NCI-H226 (cell line): Measurements from ENCODE around the gene YTHDF1.

Experiments
- DNase-seq: peaks from one replicate; pipeline ENCODE4 v3.0.0-alpha.2; 2015

Gene YTHDF1

DNA sequence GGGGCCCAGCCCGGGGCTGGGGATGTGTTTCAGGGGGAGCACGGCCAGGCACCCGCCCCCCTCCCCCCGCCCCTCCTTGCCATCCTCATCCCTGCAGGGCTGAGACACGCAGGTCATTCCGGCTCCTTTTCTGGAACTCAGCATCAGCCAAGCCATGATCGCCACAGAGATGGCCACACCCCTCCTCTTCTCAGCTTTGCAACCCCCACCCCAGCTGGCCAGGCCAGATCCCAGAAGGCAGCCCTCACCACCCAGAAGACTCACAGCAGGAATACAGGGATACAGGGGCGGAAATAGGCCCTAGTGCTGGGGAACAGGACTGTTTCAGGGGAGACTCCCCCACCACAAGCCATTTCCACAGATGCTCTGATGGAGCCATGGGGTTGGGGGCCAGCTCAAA, 33.5 kb downstream of the YTHDF1 start:
- no peak for DNase-seq

DNA sequence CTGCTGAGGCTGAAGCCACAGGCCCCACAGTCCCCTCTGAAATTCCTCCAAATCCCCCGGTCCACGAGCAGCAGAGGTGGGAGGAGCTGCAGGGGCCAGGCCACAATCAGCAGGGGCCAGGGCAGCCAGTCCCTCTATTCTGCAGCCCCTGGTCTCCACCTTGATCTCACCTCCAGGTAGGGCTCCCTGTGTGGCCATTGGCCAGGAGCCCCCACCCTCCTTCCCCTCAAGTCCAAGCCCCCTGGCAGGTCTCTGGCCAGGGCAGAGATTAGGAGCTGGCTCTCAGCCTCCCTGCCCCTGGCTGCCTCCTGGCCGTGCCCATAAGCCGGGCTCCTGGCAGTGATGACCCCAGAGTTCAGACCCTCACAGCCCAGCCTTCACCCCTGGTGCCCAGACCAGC, 34.7 kb downstream of the YTHDF1 start:
- DNase-seq = no peak

DNA sequence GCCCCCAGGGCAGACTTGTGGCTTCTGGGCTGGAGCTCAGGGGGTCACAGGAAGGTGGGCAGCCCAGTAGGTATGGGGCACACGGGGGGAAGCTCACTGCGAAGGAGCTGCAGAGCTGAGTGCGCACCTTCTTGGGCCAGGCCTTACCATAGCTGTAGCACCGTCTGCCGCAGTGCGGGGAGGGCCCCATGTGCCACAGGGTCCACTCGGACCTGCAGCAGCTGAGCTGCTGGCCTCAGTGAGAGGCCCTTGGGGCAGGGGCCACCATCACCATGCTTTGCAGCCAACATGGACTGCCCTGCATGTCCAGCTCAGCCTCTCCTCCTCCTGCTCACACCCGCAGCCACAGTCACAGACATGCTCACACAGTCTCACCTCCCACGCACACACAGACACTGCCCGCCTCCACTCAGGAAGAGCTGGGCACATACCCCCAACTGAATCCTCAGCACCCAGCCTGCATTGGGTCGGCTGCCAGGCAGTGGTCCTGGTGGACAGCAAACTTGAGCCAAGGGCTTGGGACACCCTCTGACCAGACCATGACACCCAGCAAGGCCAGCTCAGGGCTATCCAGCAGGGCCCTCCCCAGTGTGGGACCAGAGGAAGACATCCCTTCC, 35.3 kb downstream of the YTHDF1 start:
- no peak for DNase-seq

DNA sequence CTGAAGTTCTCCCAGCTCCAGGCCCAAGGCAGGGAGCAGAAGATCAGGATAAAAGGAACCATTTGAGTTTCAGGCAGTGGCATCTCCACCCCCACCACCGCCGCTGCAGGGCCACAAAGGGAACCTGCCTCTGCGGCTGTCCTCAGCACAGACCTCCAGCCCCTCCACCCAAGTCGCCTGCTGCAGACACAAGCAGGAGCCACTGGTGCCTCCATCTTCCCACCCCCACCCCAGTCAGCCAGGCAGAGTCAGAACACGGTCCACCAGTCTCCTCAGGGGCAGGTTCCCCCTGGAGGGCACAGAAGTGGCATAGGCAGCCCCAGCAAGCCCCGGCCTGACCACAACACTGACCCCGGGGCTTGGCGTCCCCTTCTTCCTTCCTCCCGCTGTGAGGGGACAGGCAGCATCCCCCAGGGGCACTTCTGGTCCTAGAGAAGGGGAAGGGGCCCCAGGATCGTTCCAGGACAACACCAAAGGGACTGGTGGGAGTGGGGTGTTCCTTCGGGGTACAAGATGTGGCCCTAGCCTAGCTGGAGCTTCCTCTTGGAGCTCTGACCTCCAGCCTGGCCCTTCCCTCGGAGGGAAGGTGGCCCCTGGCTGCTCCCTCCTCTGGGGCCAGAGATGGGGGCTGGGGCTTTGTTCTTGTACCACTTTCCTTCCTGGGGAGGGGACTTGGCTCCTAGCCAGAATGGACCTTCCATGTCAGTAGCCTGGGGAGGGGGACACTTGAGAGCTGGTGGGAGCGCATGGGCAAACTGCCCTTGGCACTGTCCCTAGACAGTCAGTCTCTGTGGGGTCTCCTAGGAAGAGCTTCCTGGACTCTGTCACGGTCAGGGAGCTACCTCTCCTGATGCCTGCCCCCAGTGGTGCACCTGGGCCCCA, 36.0 kb downstream of the YTHDF1 start:
- DNase-seq = no peak

DNA sequence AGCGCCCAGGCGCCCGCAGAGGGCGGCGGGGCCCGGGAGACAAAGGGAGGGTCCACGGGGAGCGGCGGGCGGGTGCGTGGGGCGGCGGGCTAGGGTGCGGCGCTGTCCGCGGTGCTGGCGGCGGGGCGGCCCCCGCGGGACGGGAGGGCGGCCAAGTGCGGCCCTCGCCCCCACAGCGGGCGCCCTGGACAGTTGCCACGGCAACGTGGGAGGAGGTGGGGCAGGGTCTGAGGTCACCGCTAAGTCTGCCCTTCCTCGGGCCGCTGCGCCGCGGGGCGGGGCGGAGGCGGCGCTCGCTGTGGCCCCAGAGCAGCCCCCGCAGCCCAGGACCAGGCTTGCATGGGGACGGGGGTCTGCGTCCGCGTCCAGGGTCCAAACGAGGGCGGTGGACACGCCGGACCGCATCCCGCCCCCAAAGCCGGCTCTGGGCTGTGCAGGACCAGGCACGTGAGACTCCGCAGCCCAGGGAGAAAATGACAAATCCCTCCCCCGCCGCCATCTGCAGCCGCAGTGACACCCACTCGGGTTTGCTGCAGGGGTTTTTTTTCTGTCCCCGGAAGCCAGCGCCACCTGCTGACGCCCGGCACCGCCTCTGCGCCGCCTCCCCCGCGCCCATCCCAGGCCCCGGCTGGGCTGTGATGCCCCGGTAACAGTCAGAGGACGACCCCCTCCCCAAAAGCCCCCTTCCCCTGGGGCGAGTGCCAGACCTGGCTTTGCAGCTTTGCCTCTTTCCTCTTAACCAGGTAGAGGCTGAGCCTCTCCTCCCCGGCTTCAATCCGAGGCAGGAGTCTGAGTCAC, 36.8 kb downstream of the YTHDF1 start:
- DNase-seq = no peak

DNA sequence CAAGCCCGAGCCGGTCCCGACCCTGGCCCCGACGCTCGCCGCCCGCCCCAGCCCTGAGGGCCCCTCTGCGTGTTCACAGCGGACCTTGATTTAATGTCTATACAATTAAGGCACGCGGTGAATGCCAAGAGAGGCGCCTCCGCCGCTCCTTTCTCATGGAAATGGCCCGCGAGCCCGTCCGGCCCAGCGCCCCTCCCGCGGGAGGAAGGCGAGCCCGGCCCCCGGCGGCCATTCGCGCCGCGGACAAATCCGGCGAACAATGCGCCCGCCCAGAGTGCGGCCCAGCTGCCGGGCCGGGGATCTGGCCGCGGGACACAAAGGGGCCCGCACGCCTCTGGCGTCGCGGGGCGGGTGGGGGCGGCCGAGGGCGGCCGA, 37.5 kb downstream of the YTHDF1 start:
- no peak for DNase-seq

DNA sequence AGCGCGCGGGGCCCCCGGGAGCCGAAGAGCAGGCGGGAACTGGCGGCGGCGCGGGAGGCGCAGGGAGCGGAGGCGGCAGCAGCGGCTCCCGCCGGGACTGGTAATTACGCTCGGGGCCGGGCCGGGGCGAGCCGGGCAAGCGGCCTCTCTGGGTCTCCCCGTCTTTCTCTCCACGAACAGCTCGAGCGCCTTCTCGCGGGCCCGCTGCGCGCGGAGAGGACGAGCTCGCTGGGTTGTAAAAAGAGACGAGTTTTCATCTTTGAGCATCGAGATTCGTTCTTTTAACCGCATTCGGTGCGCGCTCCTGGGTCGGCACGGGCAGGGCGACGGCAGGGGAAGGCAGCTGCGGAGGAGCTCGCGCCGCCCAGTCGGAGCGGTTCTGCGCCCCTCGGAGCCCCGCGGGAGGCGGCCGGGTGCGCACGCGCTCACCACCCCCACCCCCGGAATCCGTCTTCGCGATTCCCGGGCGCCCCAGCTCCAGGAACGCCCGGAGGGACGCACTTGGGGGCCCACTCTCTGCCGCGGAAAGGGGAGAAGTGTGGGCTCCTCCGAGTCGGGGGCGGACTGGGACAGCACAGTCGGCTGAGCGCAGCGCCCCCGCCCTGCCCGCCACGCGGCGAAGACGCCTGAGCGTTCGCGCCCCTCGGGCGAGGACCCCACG, 38.0 kb downstream of the YTHDF1 start:
- no peak for DNase-seq

DNA sequence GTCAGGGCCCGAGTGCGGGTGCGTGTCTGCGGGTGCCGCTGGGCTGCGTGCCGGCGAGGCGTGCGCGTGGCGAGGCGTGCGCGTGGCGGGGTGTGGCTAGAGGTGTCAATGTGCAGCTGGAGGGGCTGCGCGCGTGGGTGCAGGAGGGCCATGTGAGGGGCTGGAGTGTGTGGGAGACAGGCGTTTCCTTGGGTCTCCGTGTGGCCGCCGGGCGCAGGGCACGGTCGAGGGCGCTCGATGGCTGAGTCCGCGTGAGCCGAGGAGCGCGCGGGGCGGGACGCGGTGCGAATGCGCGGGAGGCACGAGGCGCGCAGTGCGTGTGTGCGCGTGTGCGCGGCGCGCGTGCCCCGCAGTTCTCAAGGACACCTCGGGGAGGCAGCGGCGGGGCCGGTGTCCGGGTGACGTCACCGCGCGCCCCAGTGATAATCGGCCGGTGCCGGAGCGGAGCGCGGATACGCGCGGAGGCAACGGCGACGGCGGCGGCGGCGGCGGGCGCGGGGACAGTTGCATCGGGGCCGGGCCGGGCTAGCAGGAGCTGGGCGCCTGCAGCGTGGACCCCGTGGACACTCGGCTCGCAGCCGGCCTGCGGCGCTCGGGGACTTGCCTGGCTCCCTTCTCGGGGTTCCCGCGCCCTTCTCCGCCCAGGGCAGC, 38.7 kb downstream of the YTHDF1 start:
- no peak for DNase-seq

DNA sequence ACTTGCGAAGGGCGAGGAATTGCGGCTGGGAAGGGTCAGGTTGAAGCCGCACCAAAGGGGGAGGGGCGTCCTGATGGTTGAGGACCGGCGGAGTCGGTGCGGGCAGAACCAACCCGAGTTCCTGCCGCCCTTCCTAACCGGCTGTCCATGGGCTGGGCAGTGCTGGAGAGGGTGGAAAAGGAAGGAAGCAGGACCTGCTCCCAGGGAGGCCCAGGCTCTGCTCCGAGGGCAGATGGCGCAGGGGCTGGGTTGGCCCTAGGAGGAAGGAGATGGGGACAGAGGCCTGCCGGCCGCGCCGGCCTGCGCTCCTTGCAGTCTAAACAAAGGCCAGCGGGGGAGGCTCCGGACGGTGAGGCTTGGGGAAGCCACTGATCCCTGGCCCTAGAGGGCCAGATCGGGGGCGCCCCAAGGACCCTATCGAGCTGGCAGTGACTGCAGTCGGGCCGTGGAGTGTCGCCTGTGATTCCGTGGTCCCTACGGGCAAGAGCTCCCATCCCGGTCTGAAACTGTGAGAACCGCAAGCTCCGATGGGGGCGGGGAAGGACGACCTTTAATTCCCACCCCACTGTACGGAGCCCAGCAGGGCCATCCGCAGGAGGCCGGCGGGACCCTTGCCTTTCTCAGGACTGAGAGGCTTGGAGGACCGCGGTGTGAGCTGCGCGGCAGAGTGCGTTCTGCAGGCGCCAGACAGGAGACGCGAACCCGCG, 39.4 kb downstream of the YTHDF1 start:
- DNase-seq = no peak

DNA sequence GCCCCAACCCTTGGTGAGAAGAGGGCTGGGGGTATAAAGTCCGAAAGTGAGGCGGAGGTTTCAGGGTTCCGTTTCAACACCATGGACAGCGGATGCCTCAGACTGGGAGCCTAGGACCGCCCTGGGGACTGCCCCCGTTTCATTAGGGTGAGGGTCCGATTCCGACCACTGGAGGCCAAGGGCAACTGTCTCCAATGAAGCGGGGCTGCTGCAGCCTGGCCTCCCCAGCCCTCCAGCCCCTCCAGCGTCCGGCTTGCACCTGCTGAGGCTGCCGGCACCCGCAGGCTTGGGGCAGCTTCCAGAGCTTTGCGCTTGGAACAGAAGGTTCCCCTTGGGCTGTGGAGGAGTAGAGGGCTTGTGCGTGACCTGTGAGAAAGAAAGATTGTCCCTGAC, 39.9 kb downstream of the YTHDF1 start:
- DNase-seq = no peak

DNA sequence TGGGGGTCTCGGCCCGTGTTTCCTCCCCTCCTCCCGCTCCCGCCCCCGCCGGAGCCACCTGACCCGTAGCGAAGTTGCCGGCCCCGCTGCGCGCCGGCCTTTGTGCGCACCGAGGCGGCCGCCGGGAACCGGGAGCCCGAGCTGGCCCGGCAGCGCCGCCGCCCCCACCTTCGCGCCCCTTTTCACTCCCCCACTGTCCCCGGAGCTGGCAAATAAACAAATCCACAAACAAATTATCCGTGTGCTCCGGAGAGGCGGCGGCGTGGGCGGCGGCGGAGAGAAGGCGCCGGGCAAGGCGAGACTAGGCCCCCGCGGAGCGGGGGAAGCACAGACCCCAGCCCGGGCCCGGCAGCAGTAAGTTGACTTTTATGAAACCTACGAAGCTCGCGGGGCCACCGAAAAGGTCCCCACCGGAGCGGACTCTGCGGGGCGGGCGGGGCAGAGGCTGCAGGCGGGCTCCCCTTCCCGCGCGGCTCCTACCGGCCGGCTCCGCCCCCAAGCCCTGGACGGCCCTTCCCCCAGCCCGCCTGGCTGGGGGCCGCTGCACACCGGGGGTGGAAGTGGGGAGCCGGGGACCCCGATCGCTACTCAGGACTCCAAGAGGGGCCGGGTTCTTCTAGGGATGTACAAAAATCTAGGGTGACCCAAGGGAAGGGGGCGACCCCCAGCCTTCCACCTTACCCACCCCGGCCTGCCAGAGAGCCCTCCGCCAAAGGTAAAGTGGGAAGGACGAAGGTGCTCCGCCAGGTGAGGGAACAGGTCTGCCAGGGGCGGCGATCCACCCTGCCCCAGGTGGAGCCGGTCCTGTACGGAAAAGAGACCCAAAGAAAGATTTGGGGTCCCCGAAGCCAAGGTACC, 40.7 kb downstream of the YTHDF1 start:
- no peak for DNase-seq

DNA sequence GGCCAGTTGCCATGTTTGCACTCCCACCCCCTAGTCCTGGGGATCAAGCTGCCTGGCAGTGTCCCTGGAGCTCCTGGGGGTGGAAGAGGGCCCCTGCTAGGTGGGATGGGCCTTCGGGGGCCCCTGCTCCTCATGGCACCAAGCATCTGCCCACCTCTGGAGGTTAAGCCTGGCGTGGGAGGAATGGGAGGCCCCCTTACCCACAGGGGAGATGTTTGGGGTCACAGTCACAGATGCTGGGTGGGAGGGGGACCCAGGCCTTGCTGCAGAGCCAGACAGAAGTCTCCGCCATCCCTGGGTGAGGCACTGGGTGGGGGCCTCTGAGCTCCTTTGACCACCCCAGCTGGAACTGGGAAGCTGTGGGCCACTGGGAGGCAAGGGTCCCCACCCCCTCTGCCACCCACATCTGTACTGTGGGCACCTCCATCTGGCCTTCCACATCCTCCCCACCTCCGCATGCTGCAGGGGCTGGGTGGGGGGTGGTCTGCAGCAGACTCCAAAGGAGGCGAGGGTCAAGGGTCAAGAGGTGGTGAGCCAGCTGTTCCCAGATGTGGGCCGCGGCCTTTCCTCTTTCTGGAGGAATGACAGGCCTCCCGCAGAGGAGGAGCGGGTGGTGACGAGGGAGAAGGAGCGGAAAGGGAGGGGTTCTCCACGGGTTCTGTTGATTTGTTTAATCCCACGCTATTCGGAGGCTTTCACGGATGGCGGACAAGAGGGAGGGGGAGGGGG, 41.5 kb downstream of the YTHDF1 start:
- DNase-seq = no peak

DNA sequence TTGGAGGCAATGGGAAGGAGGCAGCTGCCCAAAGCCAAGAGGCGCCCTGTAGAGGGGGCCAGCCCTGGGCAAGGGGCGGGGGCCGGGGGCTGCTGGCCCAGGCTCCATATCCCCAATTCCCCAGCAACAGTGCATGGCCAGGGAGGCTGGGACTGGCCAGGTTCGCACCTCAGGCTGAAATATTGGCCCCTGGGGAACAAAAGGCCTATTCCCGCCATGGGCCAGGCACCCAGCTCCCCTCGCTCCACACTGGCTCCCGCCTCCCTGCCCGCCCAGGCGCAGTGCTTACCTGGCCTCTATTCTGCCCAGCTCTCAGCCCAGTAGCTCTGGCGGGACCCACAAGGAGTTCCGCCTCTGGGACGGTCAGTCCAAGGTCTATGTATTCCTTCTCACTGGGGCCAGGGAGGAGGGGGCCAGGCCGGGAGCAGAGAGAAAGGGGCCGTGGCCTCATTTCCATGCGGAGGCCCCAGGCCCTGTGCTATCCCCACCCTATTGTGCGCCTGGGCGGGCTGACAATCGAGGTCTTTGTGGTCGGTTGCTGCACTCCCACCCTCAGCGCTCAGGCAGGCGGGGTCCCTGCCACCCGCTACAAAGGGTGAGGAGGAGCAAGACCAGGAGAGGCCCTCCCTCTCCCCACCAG, 42.3 kb downstream of the YTHDF1 start:
- DNase-seq = no peak

DNA sequence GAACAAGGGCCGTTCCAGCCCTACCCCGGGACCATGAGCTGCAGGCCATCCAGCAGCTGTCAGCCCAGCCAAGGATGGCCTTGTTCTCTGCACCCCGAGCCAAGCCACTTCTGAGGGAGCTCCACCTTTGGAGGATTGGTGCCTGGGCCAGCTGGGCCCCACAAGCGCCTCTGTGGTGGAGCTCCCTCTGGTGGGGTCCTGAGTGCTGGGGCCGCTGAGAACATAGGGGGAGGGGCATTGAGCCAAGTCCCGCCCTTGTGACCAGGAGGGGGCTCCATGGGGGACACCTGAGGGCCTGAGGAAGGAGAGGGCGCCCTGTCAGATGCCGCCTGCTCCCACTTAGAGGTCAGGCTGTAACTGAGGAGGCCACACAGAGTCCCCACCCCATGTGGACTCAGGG, 43.2 kb downstream of the YTHDF1 start:
- DNase-seq = no peak

DNA sequence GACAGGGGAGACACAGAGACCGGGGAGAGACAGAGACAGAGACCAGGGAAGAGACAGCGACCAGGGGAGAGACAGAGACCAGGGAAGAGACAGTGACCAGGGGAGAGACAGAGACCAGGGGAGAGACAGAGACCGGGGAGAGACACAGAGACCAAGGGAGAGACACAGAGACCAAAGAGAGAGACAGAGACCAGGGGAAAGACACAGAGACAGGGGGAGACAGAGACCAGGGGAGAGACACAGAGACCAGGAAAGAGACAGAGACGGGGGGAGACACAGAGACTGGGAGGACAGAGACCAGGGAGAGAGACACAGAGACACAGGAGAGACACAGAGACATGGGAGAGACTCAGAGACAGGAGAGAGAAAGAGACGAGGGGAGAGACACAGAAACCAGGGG, 43.9 kb downstream of the YTHDF1 start:
- no peak for DNase-seq

DNA sequence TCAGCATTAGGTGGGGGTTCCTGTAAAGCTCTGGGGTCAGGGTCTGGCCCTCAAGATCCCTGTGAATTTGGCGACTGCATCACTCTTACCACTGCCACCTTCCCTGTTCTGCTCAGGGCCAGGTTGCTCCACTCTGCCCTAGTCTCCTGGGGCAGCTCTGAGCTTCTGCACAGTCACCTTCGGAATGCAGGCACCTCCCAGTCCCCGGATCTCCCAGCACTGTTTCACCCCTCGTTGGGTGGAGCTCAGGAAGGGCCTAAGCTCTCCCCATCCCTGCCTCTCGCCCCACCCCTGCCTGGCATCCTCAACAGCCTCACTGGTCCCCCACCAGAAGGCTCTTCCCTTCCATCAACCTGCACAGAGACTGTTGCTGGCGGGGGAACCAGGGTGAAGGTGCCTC, 46.2 kb downstream of the YTHDF1 start:
- DNase-seq = no peak

DNA sequence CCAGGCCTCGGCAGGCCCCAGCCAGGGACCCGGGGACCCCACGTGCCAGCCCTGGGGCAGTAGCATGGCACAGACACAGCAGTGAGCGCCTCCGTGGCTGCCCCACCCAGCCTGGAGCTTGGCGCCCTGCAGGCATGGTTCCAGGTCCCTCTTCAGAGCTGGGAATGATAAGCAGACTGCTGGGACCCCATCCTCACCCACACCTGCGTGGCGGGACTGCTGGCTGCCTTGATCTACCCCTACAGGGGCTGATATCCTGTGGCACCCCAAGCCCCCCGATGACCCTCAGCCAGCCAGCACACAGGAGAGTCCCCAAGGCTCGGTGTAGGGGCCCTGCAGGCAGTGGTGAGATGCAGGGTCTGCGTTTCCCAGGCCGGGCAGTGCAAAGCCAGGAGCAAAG, 47.1 kb downstream of the YTHDF1 start:
- no peak for DNase-seq

DNA sequence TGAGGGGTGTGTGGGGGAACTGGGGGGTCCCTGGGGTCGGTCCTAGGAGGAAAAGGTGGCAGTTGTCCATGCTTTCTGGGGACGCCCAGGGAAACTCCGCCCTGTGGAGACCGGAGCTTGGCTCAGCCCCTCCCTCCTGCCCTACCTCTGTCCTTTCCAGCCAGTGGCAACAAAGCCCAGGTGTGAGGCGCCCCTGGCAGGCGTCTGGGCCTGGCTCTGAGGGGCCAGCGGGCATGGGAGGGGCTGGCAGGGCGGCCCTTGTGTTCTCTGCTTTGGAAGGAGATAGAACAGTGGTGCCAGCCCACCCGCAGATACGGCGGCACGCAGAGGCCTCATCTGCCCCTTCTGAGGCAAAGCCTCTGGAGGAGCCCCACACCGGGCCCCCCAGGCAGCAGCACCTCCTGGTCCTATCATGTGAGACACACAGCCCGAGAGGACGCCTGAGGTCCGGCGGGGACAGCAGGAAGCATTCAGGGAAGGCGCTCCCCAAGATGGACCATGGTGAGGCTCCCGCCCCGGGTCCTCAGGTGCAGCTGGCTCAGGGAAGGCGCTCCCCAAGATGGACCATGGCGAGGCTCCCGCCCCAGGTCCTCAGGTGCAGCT, 47.9 kb downstream of the YTHDF1 start:
- no peak for DNase-seq
